ENCODE measurements around the gene RTN4. TPM values are rescaled to one million over a fixed set of nuclear protein-coding genes. Genes with fewer than 3 reads are reported as not detected.
"Not testable (repeated sequence)": the region's sequence is repeated elsewhere in the genome, so short reads cannot be mapped to it uniquely, and the experiment has no call there.

The RTN4 gene
- total and polyA plus RNA-seq, 4 donors, result 125 to 357 (median 237) TPM

GRCh38 chr2:55061523-55062344, 11.5 kb upstream of the RTN4 start:
- Histone ChIP-seq H3K9me3 (ENCODE audit: control insufficient read depth, low read length) (no peaks in the 10 kb centered on the region), H3K27me3 (ENCODE audit: control insufficient read depth in 1 of 2, insufficient read depth in 2 of 2, low read length in 1 of 2) (no peaks in the 10 kb centered on the region), H3K4me3 (ENCODE audit: low read length in 2 of 2) (no peak overlapping the region), H3K36me3 (ENCODE audit: control insufficient read depth in 1 of 2, insufficient read depth in 2 of 2, low read length in 1 of 2) (no peaks in the 10 kb centered on the region), H3K27ac (ENCODE audit: low read depth in 1 of 2, low read length in 2 of 2) (no peak overlapping the region), H3K4me1 (ENCODE audit: control insufficient read depth in 1 of 2, insufficient read depth in 2 of 2, low read length in 2 of 2) (no peaks in the 10 kb centered on the region)
- 93% methylated on average over 25 of the region's 25 CpGs for WGBS, 2 donors
- intact Hi-C loops (cut with DNase I), result no loop called here
- ATAC-seq (ENCODE audit: low FRiP score) (no peak), DNase-seq (no peak)

- DNase-seq, result no peak
- no peak for ATAC-seq (ENCODE audit: low FRiP score)
- Histone ChIP-seq H3K27me3 (ENCODE audit: control insufficient read depth in 1 of 2, insufficient read depth in 2 of 2, low read length in 1 of 2) (no peaks in the 10 kb centered on the region), H3K4me3 (ENCODE audit: low read length in 2 of 2) (no peak overlapping the region), H3K36me3 (ENCODE audit: control insufficient read depth in 1 of 2, insufficient read depth in 2 of 2, low read length in 1 of 2) (no peaks in the 10 kb centered on the region), H3K9me3 (ENCODE audit: control insufficient read depth, low read length) (no peaks in the 10 kb centered on the region), H3K4me1 (ENCODE audit: control insufficient read depth in 1 of 2, insufficient read depth in 2 of 2, low read length in 2 of 2) (no peaks in the 10 kb centered on the region), H3K27ac (ENCODE audit: low read depth in 1 of 2, low read length in 2 of 2) (no peak overlapping the region)
- WGBS, 2 donors, result 77 to 80% methylated on average over 4 of the region's 4 CpGs
- intact Hi-C loops (cut with DNase I), result no loop called here
Observed at GRCh38 chr2:55059793-55060192, 9.5 kb upstream of the RTN4 start.

GRCh38 chr2:55057474-55057873, 7.2 kb upstream of the RTN4 start:
- no peaks in the 10 kb centered on the region for H3K9me3 ChIP-seq (ENCODE audit: control insufficient read depth, low read length)
- no peak overlapping the region for H3K27ac ChIP-seq (ENCODE audit: low read depth in 1 of 2, low read length in 2 of 2)
- intact Hi-C loops (cut with DNase I), result no loop called here

DNA sequence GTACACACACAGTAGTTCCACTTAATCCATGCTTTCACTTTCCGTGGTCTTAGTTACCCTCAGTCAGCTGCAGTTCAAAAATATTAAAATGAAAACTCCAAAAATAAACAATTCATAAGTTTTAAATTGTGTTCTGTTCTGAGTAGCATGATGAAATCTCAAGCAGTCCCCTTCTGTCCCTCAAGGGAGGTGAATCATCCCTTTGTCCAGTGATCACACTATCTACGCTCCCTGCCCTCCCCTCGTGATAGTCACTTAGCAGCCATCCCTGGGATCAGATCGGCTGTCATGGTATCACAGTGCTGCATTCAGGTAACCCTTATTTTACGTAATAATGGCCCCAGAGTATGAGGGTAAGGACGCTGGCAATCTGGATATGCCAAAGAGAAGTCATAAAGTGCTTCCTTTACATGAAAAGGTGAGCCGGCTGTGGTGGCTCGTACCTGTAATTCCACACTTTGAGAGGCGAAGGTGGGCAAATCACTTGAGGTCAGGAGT, 5.8 kb upstream of the RTN4 start:
- H3K4me3 ChIP-seq (ENCODE audit: low read length in 2 of 2), result no peak overlapping the region
- DNase-seq (no peak), ATAC-seq (ENCODE audit: low FRiP score) (no peak)
- H3K27ac ChIP-seq (ENCODE audit: low read depth in 1 of 2, low read length in 2 of 2), result no peak overlapping the region
- H3K36me3 ChIP-seq (ENCODE audit: control insufficient read depth in 1 of 2, insufficient read depth in 2 of 2, low read length in 1 of 2), result no peaks in the 10 kb centered on the region
- no peaks in the 10 kb centered on the region for H3K27me3 ChIP-seq (ENCODE audit: control insufficient read depth in 1 of 2, insufficient read depth in 2 of 2, low read length in 1 of 2)
- WGBS, 2 donors, result 89 to 90% methylated on average over 9 of the region's 9 CpGs
- intact Hi-C loops (cut with DNase I), result no loop called here
- no peaks in the 10 kb centered on the region for H3K4me1 ChIP-seq (ENCODE audit: control insufficient read depth in 1 of 2, insufficient read depth in 2 of 2, low read length in 2 of 2)
- H3K9me3 ChIP-seq (ENCODE audit: control insufficient read depth, low read length), result no peaks in the 10 kb centered on the region

More at GRCh38 chr2:55057474-55057873, 7.2 kb upstream of the RTN4 start:
- Histone ChIP-seq H3K4me3 (ENCODE audit: low read length in 2 of 2) (no peak overlapping the region), H3K27me3 (ENCODE audit: control insufficient read depth in 1 of 2, insufficient read depth in 2 of 2, low read length in 1 of 2) (no peaks in the 10 kb centered on the region), H3K4me1 (ENCODE audit: control insufficient read depth in 1 of 2, insufficient read depth in 2 of 2, low read length in 2 of 2) (no peaks in the 10 kb centered on the region), H3K36me3 (ENCODE audit: control insufficient read depth in 1 of 2, insufficient read depth in 2 of 2, low read length in 1 of 2) (no peaks in the 10 kb centered on the region)
- no peak for DNase-seq
- WGBS, 2 donors, result 94 to 98% methylated on average over 3 of the region's 3 CpGs
- ATAC-seq (ENCODE audit: low FRiP score), result no peak

DNA sequence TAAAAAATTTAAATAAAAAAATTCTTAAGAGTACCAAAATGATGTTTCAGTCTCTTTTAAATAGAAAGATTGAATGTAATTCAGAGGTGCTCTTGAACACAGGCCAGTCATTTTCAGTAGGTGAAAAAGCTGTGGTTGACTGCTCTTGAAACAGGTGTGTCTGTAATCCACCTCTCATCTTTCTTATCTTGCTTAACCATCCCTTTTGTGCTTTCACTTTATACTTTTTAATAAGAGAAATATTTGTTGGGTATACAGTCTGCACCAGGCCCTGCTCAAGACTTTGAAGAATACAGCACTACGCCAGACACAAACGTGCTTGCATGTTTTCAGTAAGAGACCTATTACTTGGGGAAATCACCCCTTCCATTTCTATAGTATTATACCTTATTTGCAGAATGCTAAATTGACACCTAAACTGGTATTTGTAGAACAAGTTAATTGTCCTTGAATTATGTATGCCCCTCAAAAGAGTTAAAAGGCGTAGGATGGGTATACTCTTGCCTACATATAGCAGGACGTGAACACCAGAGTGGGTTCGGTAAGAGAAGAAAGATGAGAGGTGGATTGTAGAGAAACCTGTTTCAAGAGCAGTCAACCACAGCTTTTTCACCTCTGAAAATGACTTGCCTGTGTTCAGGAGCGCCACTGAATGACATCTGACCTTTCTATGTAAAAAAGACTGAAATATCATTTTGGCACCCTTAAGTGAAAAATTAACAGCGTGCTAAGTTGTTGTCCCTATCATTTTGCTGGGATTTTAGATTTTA, 4.0 kb upstream of the RTN4 start:
- ATAC-seq (ENCODE audit: low FRiP score) (no peak), DNase-seq (no peak)
- no peak overlapping the region for H3K27ac ChIP-seq (ENCODE audit: low read depth in 1 of 2, low read length in 2 of 2)
- WGBS, 2 donors, result 96 to 97% methylated on average over 7 of the region's 7 CpGs
- H3K4me1 ChIP-seq (ENCODE audit: control insufficient read depth in 1 of 2, insufficient read depth in 2 of 2, low read length in 2 of 2), result no peaks in the 10 kb centered on the region
- no peaks in the 10 kb centered on the region for H3K27me3 ChIP-seq (ENCODE audit: control insufficient read depth in 1 of 2, insufficient read depth in 2 of 2, low read length in 1 of 2)
- no peak overlapping the region for H3K4me3 ChIP-seq (ENCODE audit: low read length in 2 of 2)
- H3K9me3 ChIP-seq (ENCODE audit: control insufficient read depth, low read length), result no peaks in the 10 kb centered on the region
- H3K36me3 ChIP-seq (ENCODE audit: control insufficient read depth in 1 of 2, insufficient read depth in 2 of 2, low read length in 1 of 2), result no peaks in the 10 kb centered on the region
- intact Hi-C loops (cut with DNase I), result loop anchor here in 1 of 2 donors (5.0 kb wide), 1 partner anchor 43 kb away; no protein-coding TSS in a partner anchor

- DNase-seq; ATAC-seq (ENCODE audit: low FRiP score); H3K4me3 ChIP-seq (ENCODE audit: low read length in 2 of 2); H3K9me3 ChIP-seq (ENCODE audit: control insufficient read depth, low read length); H3K27ac ChIP-seq (ENCODE audit: low read depth in 1 of 2, low read length in 2 of 2); H3K27me3 ChIP-seq (ENCODE audit: control insufficient read depth in 1 of 2, insufficient read depth in 2 of 2, low read length in 1 of 2); H3K36me3 ChIP-seq (ENCODE audit: control insufficient read depth in 1 of 2, insufficient read depth in 2 of 2, low read length in 1 of 2); H3K4me1 ChIP-seq (ENCODE audit: control insufficient read depth in 1 of 2, insufficient read depth in 2 of 2, low read length in 2 of 2): not testable (repeated sequence)
- intact Hi-C loops (cut with DNase I), result loop anchor here in 1 of 2 donors (5.0 kb wide), 1 partner anchor 44 kb away; no protein-coding TSS in a partner anchor
- 75 to 90% methylated on average over 4 of the region's 4 CpGs for WGBS, 2 donors
Observed at GRCh38 chr2:55053225-55053624, 3.0 kb upstream of the RTN4 start.

DNA sequence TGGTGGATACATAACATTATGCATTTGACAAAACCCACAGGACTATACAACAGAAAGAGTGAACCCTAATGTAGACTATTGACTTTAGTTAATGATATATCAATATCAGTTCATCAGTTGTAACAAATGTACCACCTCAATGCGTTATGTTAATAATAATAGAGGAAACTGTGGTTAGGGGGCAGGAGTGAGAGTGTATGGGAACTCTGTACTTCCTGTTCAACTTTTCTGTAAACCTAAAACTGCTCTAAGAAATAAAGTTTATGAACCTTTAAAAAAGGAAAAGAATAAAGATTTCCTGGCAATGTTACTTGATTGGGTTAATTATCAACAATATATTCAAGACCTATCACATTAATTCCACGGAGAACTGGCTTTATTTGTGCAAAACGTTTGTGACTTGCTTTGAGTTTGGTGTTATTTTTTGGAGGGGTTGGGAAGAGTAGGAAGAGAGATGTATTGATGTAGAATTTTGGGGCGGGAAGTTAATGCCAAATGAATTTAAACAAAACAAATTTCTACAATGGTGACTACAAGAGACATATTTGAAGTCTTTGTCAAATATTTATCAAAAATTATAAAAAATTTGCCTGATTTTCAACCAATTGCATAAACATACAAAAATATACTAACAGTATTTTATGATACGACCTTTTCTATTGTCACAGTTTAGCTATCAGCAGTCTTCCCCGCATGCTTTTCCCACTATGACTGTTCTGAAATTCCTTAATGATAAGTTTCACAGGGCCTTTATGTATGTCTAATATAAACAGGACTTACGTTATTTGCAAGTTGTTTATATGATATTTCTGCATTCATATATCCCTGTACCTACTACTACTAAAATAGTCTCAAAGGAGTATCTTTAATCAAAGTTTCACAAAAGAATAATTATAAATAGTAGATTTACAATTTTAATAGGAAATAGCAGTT, 2.1 kb upstream of the RTN4 start:
- no peaks in the 10 kb centered on the region for H3K27me3 ChIP-seq (ENCODE audit: control insufficient read depth in 1 of 2, insufficient read depth in 2 of 2, low read length in 1 of 2)
- intact Hi-C loops (cut with DNase I), result loop anchor here in 1 of 2 donors (5.0 kb wide), 1 partner anchor 45 kb away; no protein-coding TSS in a partner anchor
- no peaks in the 10 kb centered on the region for H3K4me1 ChIP-seq (ENCODE audit: control insufficient read depth in 1 of 2, insufficient read depth in 2 of 2, low read length in 2 of 2)
- no peaks in the 10 kb centered on the region for H3K9me3 ChIP-seq (ENCODE audit: control insufficient read depth, low read length)
- WGBS, 2 donors, result 63 to 68% methylated on average over 7 of the region's 7 CpGs
- no peak for DNase-seq
- no peak overlapping the region for H3K27ac ChIP-seq (ENCODE audit: low read depth in 1 of 2, low read length in 2 of 2)
- H3K36me3 ChIP-seq (ENCODE audit: control insufficient read depth in 1 of 2, insufficient read depth in 2 of 2, low read length in 1 of 2), result no peaks in the 10 kb centered on the region
- H3K4me3 ChIP-seq (ENCODE audit: low read length in 2 of 2), result no peak overlapping the region
- no peak for ATAC-seq (ENCODE audit: low FRiP score)

Measured in aorta (tissue), 5 donors.